Ammon's horn (tissue), 1 donor: ENCODE measurements around the gene BAG3.

ENCODE experiments used
- DNase-seq: peaks from one replicate; pipeline ENCODE4 v3.0.0-alpha.2; 2016; ENCODE audit warnings: low spot score

The BAG3 gene

GRCh38 chr10:119667562-119668328, 16.6 kb downstream of the BAG3 start:
- DNase-seq = no peak

GRCh38 chr10:119668461-119668860, 17.3 kb downstream of the BAG3 start:
- no peak for DNase-seq

GRCh38 chr10:119669331-119669730, 18.2 kb downstream of the BAG3 start:
- no peak for DNase-seq

- DNase-seq = no peak
Measured at GRCh38 chr10:119669975-119670640, 18.9 kb downstream of the BAG3 start.

GRCh38 chr10:119670717-119671116, 19.5 kb downstream of the BAG3 start:
- no peak for DNase-seq

GRCh38 chr10:119671381-119671780, 20.2 kb downstream of the BAG3 start:
- no peak for DNase-seq

- no peak for DNase-seq
Measured at GRCh38 chr10:119672291-119672690, 21.1 kb downstream of the BAG3 start.

- no peak for DNase-seq
Measured at GRCh38 chr10:119673271-119673670, 22.1 kb downstream of the BAG3 start.

GRCh38 chr10:119675483-119676170, 24.4 kb downstream of the BAG3 start:
- no peak for DNase-seq

GRCh38 chr10:119677126-119677525, 25.9 kb downstream of the BAG3 start:
- no peak for DNase-seq

GRCh38 chr10:119677904-119678755, 26.9 kb downstream of the BAG3 start:
- DNase-seq = no peak

GRCh38 chr10:119679480-119679829, 28.3 kb downstream of the BAG3 start:
- no peak for DNase-seq

GRCh38 chr10:119680050-119680449, 28.9 kb downstream of the BAG3 start:
- DNase-seq = no peak

GRCh38 chr10:119680650-119681081, 29.5 kb downstream of the BAG3 start:
- DNase-seq = no peak

- peak; percentile 91 for DNase-seq
Measured at GRCh38 chr10:119686465-119687191, 35.4 kb downstream of the BAG3 start.

GRCh38 chr10:119687192-119688032, 36.2 kb downstream of the BAG3 start:
- no peak for DNase-seq

- no peak for DNase-seq
Measured at GRCh38 chr10:119688033-119688508, 36.9 kb downstream of the BAG3 start.

- DNase-seq = no peak
Measured at GRCh38 chr10:119689016-119689580, 37.9 kb downstream of the BAG3 start.

GRCh38 chr10:119691726-119692125, 40.5 kb downstream of the BAG3 start:
- no peak for DNase-seq
